ENCODE measurements around the gene RNF167.

Gene RNF167

GRCh38 chr17:4953451-4953961, 13.4 kb downstream of the RNF167 start:
- peak; percentile 70 for DNase-seq (ENCODE audit: low read depth)

- DNase-seq (ENCODE audit: low read depth), result no peak
Observed at GRCh38 chr17:4955091-4955490, 15.0 kb downstream of the RNF167 start.

- DNase-seq (ENCODE audit: low read depth), result no peak
Observed at GRCh38 chr17:4956493-4957061, 16.5 kb downstream of the RNF167 start.

GRCh38 chr17:4958102-4958501, 18.0 kb downstream of the RNF167 start:
- no peak for DNase-seq (ENCODE audit: low read depth)

- DNase-seq (ENCODE audit: low read depth), result no peak
Observed at GRCh38 chr17:4959261-4959965, 19.3 kb downstream of the RNF167 start.

GRCh38 chr17:4960279-4960922, 20.3 kb downstream of the RNF167 start:
- DNase-seq (ENCODE audit: low read depth), result no peak

GRCh38 chr17:4965311-4965986, 25.4 kb downstream of the RNF167 start:
- DNase-seq (ENCODE audit: low read depth), result no peak

- peak; percentile 100 for DNase-seq (ENCODE audit: low read depth)
Observed at GRCh38 chr17:4966844-4967538, 26.9 kb downstream of the RNF167 start.

GRCh38 chr17:4967539-4968485, 27.7 kb downstream of the RNF167 start, which contains the start of gene SPAG7:
Gene SPAG7 (minus strand): TSS chr17:4967817. CDS start chr17:4967804, 13 bp downstream.
- DNase-seq (ENCODE audit: low read depth), result peak; percentile 98

- no peak for DNase-seq (ENCODE audit: low read depth)
Observed at GRCh38 chr17:4968486-4969046, 28.5 kb downstream of the RNF167 start.

GRCh38 chr17:4969047-4969550, 29.0 kb downstream of the RNF167 start:
- peak; percentile 93 for DNase-seq (ENCODE audit: low read depth)

GRCh38 chr17:4969551-4970173, 29.6 kb downstream of the RNF167 start:
- peak; percentile 40 for DNase-seq (ENCODE audit: low read depth)

GRCh38 chr17:4970273-4970672, 30.2 kb downstream of the RNF167 start:
- no peak for DNase-seq (ENCODE audit: low read depth)

GRCh38 chr17:4971826-4972225, 31.8 kb downstream of the RNF167 start:
- DNase-seq (ENCODE audit: low read depth), result no peak

- no peak for DNase-seq (ENCODE audit: low read depth)
Observed at GRCh38 chr17:4972322-4972721, 32.3 kb downstream of the RNF167 start.

GRCh38 chr17:4972752-4973151, 32.7 kb downstream of the RNF167 start:
- no peak for DNase-seq (ENCODE audit: low read depth)

- no peak for DNase-seq (ENCODE audit: low read depth)
Observed at GRCh38 chr17:4973256-4974114, 33.4 kb downstream of the RNF167 start.

GRCh38 chr17:4974115-4974670, 34.1 kb downstream of the RNF167 start:
- no peak for DNase-seq (ENCODE audit: low read depth)
